Stimulated activated CD4-positive, alpha-beta T cell treated with anti-CD3 and anti-CD28 coated beads, TNF-alpha, amount 100 ng/mL, for 4 hours (primary cell): ENCODE results near the gene MTERF2.
A peak's percentile ranks its signal among the peaks of the same experiment; 100 is the strongest.

Source experiments
- DNase-seq, 3 experiments: peaks; one replicate each; pipeline ENCODE4 v3.0.0-alpha.2; 2020; ENCODE audit warnings: low read depth in 3 of 3

MTERF2 gene

GRCh38 chr12:106994579-106995220 is 7.8 kb upstream of the MTERF2 start:
- no peak for DNase-seq

- DNase-seq = no peak
Measured at GRCh38 chr12:106987846-106988245, 900 bp upstream of the MTERF2 start.

GRCh38 chr12:106986135-106986534 is 811 bp downstream of the MTERF2 start:
- DNase-seq = no peak

GRCh38 chr12:106985479-106985878 is 1.5 kb downstream of the MTERF2 start:
- DNase-seq = no peak

- DNase-seq = no peak
Measured at GRCh38 chr12:106984588-106985137, 2.3 kb downstream of the MTERF2 start.

GRCh38 chr12:106982229-106982628 is 4.7 kb downstream of the MTERF2 start:
- DNase-seq = no peak

- no peak for DNase-seq
Measured at GRCh38 chr12:106981788-106982187, 5.2 kb downstream of the MTERF2 start.

GRCh38 chr12:106980944-106981343 is 6.0 kb downstream of the MTERF2 start:
- DNase-seq = no peak

GRCh38 chr12:106978035-106978800 is 8.7 kb downstream of the MTERF2 start:
- no peak for DNase-seq

- no peak for DNase-seq
Measured at GRCh38 chr12:106976668-106977067, 10.3 kb downstream of the MTERF2 start.

- no peak for DNase-seq
Measured at GRCh38 chr12:106975993-106976658, 10.8 kb downstream of the MTERF2 start.

- no peak for DNase-seq
Measured at GRCh38 chr12:106975098-106975497, 11.8 kb downstream of the MTERF2 start.

GRCh38 chr12:106974511-106974910 is 12.4 kb downstream of the MTERF2 start:
- no peak for DNase-seq

- DNase-seq = no peak
Measured at GRCh38 chr12:106973545-106973944, 13.4 kb downstream of the MTERF2 start.

- DNase-seq = no peak
Measured at GRCh38 chr12:106971065-106971464, 15.9 kb downstream of the MTERF2 start.

- DNase-seq = no peak
Measured at GRCh38 chr12:106964526-106964925, 22.4 kb downstream of the MTERF2 start.

GRCh38 chr12:106962286-106962685 is 24.7 kb downstream of the MTERF2 start:
- DNase-seq = no peak

GRCh38 chr12:106960443-106960842 is 26.5 kb downstream of the MTERF2 start:
- no peak for DNase-seq

- DNase-seq = no peak
Measured at GRCh38 chr12:106957583-106957982, 29.4 kb downstream of the MTERF2 start.

GRCh38 chr12:106956048-106956578 is 30.8 kb downstream of the MTERF2 start:
- peak in 2 of 3 experiments; percentile 20 to 33 for DNase-seq

- DNase-seq = peak; percentile 74 to 86 (median 85)
Measured at GRCh38 chr12:106955377-106956047, 31.4 kb downstream of the MTERF2 start, which contains the start of gene TMEM263. Gene TMEM263 (plus strand): TSS chr12:106955907. CDS start chr12:106967117, 11,210 bp downstream.
